CD4-positive, alpha-beta memory T cell (primary cell): ENCODE measurements around the gene FKBP5. TPM values are rescaled to one million over a fixed set of nuclear protein-coding genes. Genes with fewer than 3 reads are reported as not detected.
"Not testable (repeated sequence)": the region's sequence is repeated elsewhere in the genome, so short reads cannot be mapped to it uniquely, and the experiment has no call there.

Source experiments
- CTCF ChIA-PET: fragments of 350-600 bp; sonication (Branson Sonifier 250); formaldehyde crosslinking; loops from one replicate; lab custom pipeline; 2021; ENCODE audit warnings: inconsistent platforms; ENCODE audit not compliant: partially characterized antibody; lab: Charles Lee
- POLR2A ChIA-PET: fragments of 350-600 bp; sonication (Branson Sonifier 250); formaldehyde crosslinking; loops from one replicate; lab custom pipeline; 2021; ENCODE audit not compliant: partially characterized antibody; lab: Charles Lee
- DNase-seq, 5 donors: peaks; one replicate each; pipeline versions ENCODE4 v3.0.0 to v3.0.0-alpha.2; 2020 to 2022; ENCODE audit warnings: mixed read lengths in 1 of 5
- H3K27ac ChIP-seq: one replicate; pipeline ENCODE4 v1.7.0; 2013; ENCODE audit warnings: low read depth, low read length
- H3K27me3 ChIP-seq: 2 replicates; pipeline ENCODE4 v1.7.0; 2013; ENCODE audit warnings: mild to moderate bottlenecking, low read length, moderate library complexity; ENCODE audit not compliant: insufficient read depth
- H3K36me3 ChIP-seq: 2 replicates; pipeline ENCODE4 v1.7.0; 2013; ENCODE audit warnings: mild to moderate bottlenecking, low read length, moderate library complexity; ENCODE audit not compliant: insufficient read depth
- H3K4me1 ChIP-seq: 2 replicates; pipeline ENCODE4 v1.7.0; 2013; ENCODE audit warnings: mild to moderate bottlenecking, low read length, moderate library complexity; ENCODE audit not compliant: insufficient read depth
- H3K4me3 ChIP-seq, 2 donors: one replicate each; pipeline ENCODE4 v1.7.0; 2013; ENCODE audit warnings: low read length in 2 of 2, mild to moderate bottlenecking in 1 of 2
- H3K9me3 ChIP-seq, 2 donors: one replicate each; pipeline ENCODE4 v1.7.0; 2013; ENCODE audit warnings: low read length in 2 of 2, control low read depth in 1 of 2; ENCODE audit not compliant: control insufficient read depth in 1 of 2
- H3K27ac Mint-ChIP-seq, 7 donors: one replicate each; pipeline ENCODE4 v1.8.0; 2020 to 2021; ENCODE audit warnings: mixed read lengths in 7 of 7, mild to moderate bottlenecking in 6 of 7, inconsistent platforms in 3 of 7, moderate library complexity in 3 of 7
- H3K27me3 Mint-ChIP-seq, 2 donors: one replicate each; pipeline ENCODE4 v1.8.0; 2020 to 2021; ENCODE audit warnings: mixed read lengths in 2 of 2
- H3K36me3 Mint-ChIP-seq, 2 donors: one replicate each; pipeline ENCODE4 v1.8.0; 2020 to 2021; ENCODE audit warnings: mixed read lengths in 2 of 2, inconsistent platforms in 1 of 2, mild to moderate bottlenecking in 1 of 2
- H3K4me1 Mint-ChIP-seq, 4 donors: one replicate each; pipeline ENCODE4 v1.8.0; 2020 to 2021; ENCODE audit warnings: mixed read lengths in 4 of 4, mild to moderate bottlenecking in 1 of 4
- H3K4me3 Mint-ChIP-seq, 8 donors: one replicate each; pipeline ENCODE4 v1.8.0; 2020 to 2021; ENCODE audit warnings: mixed read lengths in 8 of 8, mild to moderate bottlenecking in 7 of 8, moderate library complexity in 6 of 8, inconsistent platforms in 3 of 8
- H3K9me3 Mint-ChIP-seq, 8 donors: one replicate each; pipeline ENCODE4 v1.8.0; 2020 to 2021; ENCODE audit warnings: mixed read lengths in 8 of 8, mild to moderate bottlenecking in 5 of 8, inconsistent platforms in 3 of 8, moderate library complexity in 1 of 8
- intact Hi-C: fragments of 100-400 bp; cut with micrococcal nuclease; formaldehyde crosslinking; loops from one replicate; pipeline ENCODE4 v1.15.1; 2023
- polyA plus RNA-seq, 2 donors: library from polyadenylated mRNA; unstranded; fragments of 300-500 nt; fragmentation: Illumina TruSeq; gene quantifications; one replicate each; pipeline ENCODE4 v1.2.3, GENCODE V29; 2021
- total RNA-seq, 2 experiments: library from RNA; stranded (reverse); gene quantifications; one replicate each; pipeline ENCODE4 v1.2.3, GENCODE V29; 2021

The FKBP5 gene
- total and polyA plus RNA-seq, 4 experiments from 2014 or later, result 72.9 to 233 (median 84.2) TPM

DNA sequence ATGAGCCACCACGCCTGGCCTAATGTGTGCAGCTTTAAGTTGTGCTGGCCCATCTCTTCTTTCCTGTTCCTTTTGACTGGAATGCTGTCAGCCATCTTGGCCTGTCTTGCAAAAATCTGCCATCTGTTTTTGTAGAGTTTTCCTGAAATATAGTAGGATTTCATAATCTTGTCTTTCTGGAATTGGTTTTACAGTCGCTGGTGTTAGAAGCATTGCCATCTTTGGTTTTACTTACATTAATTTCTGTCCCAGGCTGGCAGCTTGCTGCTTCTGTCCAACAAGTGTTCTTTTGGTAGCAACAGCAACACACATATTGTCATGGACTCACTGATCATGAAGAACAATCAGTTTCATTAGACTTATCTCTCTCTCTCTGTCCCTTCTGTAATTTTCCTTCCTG lies 146.9 kb downstream of the FKBP5 start:
- Mint-ChIP-seq H3K27me3 (peaks cover 0 to 1% of the 10 kb centered on the region in 2 donors), H3K9me3 (peaks cover 0 to 6% (median 0%) of the 10 kb centered on the region in 8 donors), H3K4me1 (no peaks in the 10 kb centered on the region), H3K36me3 (no peaks in the 10 kb centered on the region), H3K4me3 (no peak overlapping the region), H3K27ac (peak overlapping the region in 1 of 7 donors; percentile 80)
- no peak for DNase-seq
- Histone ChIP-seq H3K36me3 (no peaks in the 10 kb centered on the region), H3K27ac (no peak overlapping the region), H3K27me3 (no peaks in the 10 kb centered on the region), H3K9me3 (no peaks in the 10 kb centered on the region), H3K4me1 (no peaks in the 10 kb centered on the region), H3K4me3 (no peak overlapping the region)
- ChIA-PET CTCF (no interaction called here), POLR2A (interaction anchor here (0.7 kb wide), 1 partner anchor 121 kb away, joined by 4 read pairs; no protein-coding TSS in a partner anchor)
- intact Hi-C loops, result no loop called here

DNA sequence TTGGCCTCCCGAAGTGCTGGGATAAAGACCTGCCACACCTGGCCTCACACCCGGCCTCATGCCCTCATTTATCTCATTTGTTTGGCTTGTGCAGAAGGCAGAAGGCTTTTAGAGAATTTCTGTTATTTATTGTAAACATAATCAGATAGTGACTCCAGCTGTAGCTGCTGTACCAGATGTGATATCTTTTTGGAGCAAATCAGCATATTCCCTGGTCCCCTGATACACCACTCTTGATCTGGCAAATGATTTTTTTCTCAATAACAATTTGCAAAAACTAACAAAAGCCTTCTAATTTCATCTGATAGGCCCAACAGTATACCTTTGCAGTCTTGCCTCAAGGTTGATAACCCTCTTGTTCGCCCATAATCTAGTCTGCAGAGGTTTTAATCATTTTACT lies 149.5 kb downstream of the FKBP5 start:
- POLR2A ChIA-PET, result no interaction called here
- H3K4me3 ChIP-seq, result no peak overlapping the region
- peaks cover 0 to 6% (median 0%) of the 10 kb centered on the region in 8 donors for H3K9me3 Mint-ChIP-seq

DNA sequence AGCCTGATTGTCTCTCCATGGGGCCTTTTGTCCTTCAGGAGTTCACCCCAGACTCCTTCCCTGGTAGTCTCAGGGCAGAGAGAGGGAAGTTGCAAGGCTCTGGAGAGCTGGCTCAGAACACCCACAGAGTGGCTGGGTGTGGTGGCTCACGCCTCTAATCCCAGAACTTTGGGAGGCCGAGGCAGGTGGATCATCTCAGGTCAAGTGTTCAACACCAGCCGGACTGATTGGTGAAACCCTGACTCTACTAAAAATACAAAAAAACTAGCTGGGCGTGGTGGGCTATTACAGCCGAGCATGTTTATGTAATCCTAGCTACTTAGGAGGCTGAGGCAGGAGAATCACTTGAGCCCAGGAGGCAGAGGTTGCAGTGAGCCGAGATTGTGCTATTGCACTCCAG lies 152.9 kb downstream of the FKBP5 start:
- H3K27me3 Mint-ChIP-seq, H3K9me3 ChIP-seq, POLR2A ChIA-PET, H3K4me3 ChIP-seq, H3K9me3 Mint-ChIP-seq, DNase-seq, H3K36me3 ChIP-seq, H3K27me3 ChIP-seq, H3K4me3 Mint-ChIP-seq, H3K4me1 ChIP-seq, H3K27ac Mint-ChIP-seq, intact Hi-C loops, H3K36me3 Mint-ChIP-seq, H3K27ac ChIP-seq, H3K4me1 Mint-ChIP-seq: not testable (repeated sequence)
- CTCF ChIA-PET, result interaction anchor here (1.6 kb wide), 1 partner anchor 13 kb away, joined by 7 read pairs; no protein-coding TSS in a partner anchor

More for the DNA sequence above, 149.5 kb downstream of the FKBP5 start:
- no peaks in the 10 kb centered on the region for H3K27me3 ChIP-seq
- Mint-ChIP-seq H3K27ac (no peak overlapping the region), H3K4me3 (no peak overlapping the region), H3K27me3 (peaks cover 3 to 7% of the 10 kb centered on the region in 2 donors), H3K4me1 (peaks cover 1 to 6% (median 4%) of the 10 kb centered on the region in 4 donors), H3K36me3 (no peaks in the 10 kb centered on the region)
- no peak for DNase-seq
- intact Hi-C loops, result no loop called here
- H3K36me3 ChIP-seq, result no peaks in the 10 kb centered on the region
- H3K9me3 ChIP-seq, result no peaks in the 10 kb centered on the region
- H3K27ac ChIP-seq, result no peak overlapping the region
- H3K4me1 ChIP-seq, result no peaks in the 10 kb centered on the region
- CTCF ChIA-PET, result interaction anchor here (1.7 kb wide), 1 partner anchor 198 kb away, joined by 5 read pairs; the partner anchor contains the start of gene ARMC12

DNA sequence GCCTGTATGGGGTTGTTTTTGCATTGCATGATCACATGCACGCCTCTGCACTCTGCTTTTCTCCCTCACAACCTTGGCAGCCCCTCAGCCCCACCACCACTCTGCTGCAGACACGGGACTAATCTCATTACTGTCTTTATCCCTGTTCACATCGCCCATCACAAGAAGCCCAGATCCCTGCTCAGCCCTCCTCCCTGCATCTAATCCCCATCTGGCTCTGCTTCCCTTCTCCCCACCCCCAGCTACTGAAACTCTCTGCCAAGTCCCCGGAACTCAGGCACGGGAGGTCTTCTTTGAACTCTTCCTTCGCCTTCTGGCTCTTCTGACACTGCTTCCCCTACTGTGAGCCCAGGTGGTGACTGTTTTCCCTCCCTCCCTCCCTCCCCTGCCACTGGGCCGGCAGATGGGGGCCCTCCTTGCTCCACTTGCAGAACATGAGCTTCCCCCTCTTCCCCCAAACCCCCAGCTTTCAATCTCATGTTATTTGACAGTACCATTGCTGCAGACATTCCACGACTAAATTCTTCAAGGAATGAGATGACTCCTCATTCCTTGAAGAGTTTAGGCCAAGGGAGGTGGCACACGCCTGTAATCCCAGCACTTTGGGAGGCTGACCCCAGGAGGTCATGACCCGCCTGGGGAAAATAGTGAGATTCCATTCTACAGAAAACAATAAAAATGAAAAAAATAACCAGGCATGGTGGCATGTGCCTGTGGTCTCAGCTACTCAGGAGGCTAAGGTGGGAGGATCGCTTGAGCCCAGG lies 154.1 kb downstream of the FKBP5 start:
- no peak overlapping the region for H3K4me3 Mint-ChIP-seq
- H3K9me3 ChIP-seq, result no peaks in the 10 kb centered on the region
- no peak for DNase-seq
- H3K36me3 ChIP-seq, result no peaks in the 10 kb centered on the region
- H3K27me3 Mint-ChIP-seq, result peaks cover 6 to 9% of the 10 kb centered on the region in 2 donors
- H3K36me3 Mint-ChIP-seq, result no peaks in the 10 kb centered on the region
- CTCF ChIA-PET, result no interaction called here
- H3K9me3 Mint-ChIP-seq, result no peaks in the 10 kb centered on the region
- H3K4me3 ChIP-seq, result no peak overlapping the region
- H3K27me3 ChIP-seq, result no peaks in the 10 kb centered on the region
- peaks cover 1 to 8% (median 6%) of the 10 kb centered on the region in 4 donors for H3K4me1 Mint-ChIP-seq
- H3K4me1 ChIP-seq, result no peaks in the 10 kb centered on the region
- intact Hi-C loops, result no loop called here
- no peak overlapping the region for H3K27ac ChIP-seq
- POLR2A ChIA-PET, result no interaction called here
- H3K27ac Mint-ChIP-seq, result no peak overlapping the region

DNA sequence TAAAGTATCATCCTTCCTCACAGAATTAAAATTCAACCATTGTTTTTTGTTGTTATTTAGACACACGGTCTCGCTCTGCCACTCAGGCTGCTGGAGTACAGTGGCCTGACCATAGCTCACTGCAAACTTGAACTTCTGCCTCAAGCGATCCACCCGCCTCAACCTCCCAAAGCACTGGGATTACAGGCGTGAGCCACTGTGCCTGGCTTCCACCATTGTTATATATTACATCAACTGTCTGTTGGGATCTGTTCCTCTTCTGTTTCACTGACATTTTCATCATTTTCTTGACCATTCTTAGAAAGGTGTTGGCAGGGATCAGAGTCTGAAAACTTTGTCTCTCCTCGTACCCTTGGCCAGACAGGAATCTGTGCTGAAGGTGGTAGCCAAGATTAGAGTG lies 154.7 kb downstream of the FKBP5 start:
- Histone ChIP-seq H3K36me3 (no peaks in the 10 kb centered on the region), H3K4me1 (no peaks in the 10 kb centered on the region), H3K9me3 (no peaks in the 10 kb centered on the region), H3K27me3 (no peaks in the 10 kb centered on the region), H3K4me3 (no peak overlapping the region), H3K27ac (no peak overlapping the region)
- POLR2A ChIA-PET, result no interaction called here
- Mint-ChIP-seq H3K4me3 (no peak overlapping the region), H3K4me1 (peaks cover 1 to 8% (median 6%) of the 10 kb centered on the region in 4 donors), H3K36me3 (no peaks in the 10 kb centered on the region), H3K27me3 (peaks cover 6 to 9% of the 10 kb centered on the region in 2 donors), H3K9me3 (no peaks in the 10 kb centered on the region), H3K27ac (peak overlapping the region in 1 of 7 donors; percentile 14)
- DNase-seq, result no peak
- intact Hi-C loops, result no loop called here
- CTCF ChIA-PET, result interaction anchor here (2.1 kb wide), 1 partner anchor 11 kb away, joined by 11 read pairs; no protein-coding TSS in a partner anchor

DNA sequence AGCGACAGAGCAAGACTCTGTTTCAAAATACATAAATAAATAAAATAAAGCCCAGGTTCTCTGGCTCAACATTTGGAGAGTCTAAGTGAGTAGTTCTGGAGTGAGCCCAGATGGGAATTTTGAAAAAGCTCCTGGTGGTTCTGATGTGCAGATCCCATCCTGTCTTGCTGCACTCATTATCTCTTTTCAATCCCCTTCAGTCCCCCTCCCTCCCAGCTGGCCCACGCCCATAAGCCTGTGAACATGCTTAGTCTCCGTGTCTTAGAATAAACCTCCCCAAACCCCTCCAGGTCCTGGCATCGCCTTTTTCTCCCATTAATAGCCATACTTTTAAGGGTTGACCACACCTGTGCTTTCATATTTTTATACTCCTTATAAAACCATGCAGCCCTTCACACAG lies 156.6 kb downstream of the FKBP5 start:
- DNase-seq, result no peak
- Histone ChIP-seq H3K36me3 (no peaks in the 10 kb centered on the region), H3K4me1 (no peaks in the 10 kb centered on the region), H3K27me3 (no peaks in the 10 kb centered on the region), H3K4me3 (no peak overlapping the region), H3K9me3 (no peaks in the 10 kb centered on the region), H3K27ac (no peak overlapping the region)
- intact Hi-C loops, result no loop called here
- H3K4me3 Mint-ChIP-seq, result no peak overlapping the region
- H3K9me3 Mint-ChIP-seq, result no peaks in the 10 kb centered on the region
- H3K27me3 Mint-ChIP-seq, result peaks cover 6 to 8% of the 10 kb centered on the region in 2 donors
- ChIA-PET POLR2A (interaction anchor here (1.3 kb wide), 1 partner anchor 9 kb away, joined by 3 read pairs; no protein-coding TSS in a partner anchor), CTCF (interaction anchor here (1.0 to 2.1 kb wide), 5 partner anchors 9 to 205 kb away, joined by 3 to 11 read pairs (median 6); partner anchors contain the start of gene ARMC12)
- H3K27ac Mint-ChIP-seq, result no peak overlapping the region
- H3K36me3 Mint-ChIP-seq, result no peaks in the 10 kb centered on the region
- peaks cover 1 to 18% (median 8%) of the 10 kb centered on the region in 4 donors for H3K4me1 Mint-ChIP-seq

DNA sequence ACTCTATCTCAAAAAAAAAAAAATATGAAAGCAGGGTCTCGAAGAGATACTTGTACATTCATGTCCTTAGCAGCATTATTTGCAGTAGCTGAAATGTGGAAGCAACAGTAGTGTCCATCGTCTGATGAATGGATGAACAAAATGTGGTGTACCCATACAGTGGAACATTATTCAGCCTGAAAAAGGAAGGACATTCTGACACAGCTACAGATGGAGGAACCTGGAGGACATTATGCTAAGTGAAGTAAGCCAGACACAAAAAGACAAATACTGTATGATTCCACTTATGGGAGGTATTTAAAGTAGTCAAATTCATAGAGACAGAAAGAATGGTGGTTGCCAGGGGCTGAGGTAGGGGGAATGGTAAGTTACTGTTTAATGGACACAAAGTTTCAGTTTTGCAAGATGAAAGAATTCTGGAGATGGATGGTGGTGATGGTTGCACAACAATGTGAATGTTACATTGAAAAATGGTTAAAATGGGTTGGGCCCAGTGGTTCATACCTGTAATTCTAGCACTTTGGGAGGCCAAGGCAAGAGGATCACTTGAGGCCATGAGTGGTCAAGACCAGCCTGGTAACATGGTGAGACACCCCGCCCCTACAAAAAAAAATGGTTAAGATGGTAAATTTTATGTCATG lies 164.2 kb downstream of the FKBP5 start:
- H3K4me3 ChIP-seq, result no peak overlapping the region
- H3K36me3 Mint-ChIP-seq, result no peaks in the 10 kb centered on the region
- no peaks in the 10 kb centered on the region for H3K9me3 ChIP-seq
- peaks cover 14 to 39% (median 24%) of the 10 kb centered on the region in 4 donors for H3K4me1 Mint-ChIP-seq
- intact Hi-C loops, result no loop called here
- POLR2A ChIA-PET, result interaction anchor here (0.7 to 3.3 kb wide), 5 partner anchors 28 to 212 kb away, joined by 3 to 15 read pairs (median 3); partner anchors contain the start of gene ARMC12
- CTCF ChIA-PET, result interaction anchor here (0.6 to 7.0 kb wide), 15 partner anchors 14 to 225 kb away, joined by 3 to 150 read pairs (median 6); partner anchors contain the start of gene ARMC12
- H3K4me3 Mint-ChIP-seq, result no peak overlapping the region
- H3K27me3 Mint-ChIP-seq, result no peaks in the 10 kb centered on the region
- H3K9me3 Mint-ChIP-seq, result no peaks in the 10 kb centered on the region
- no peaks in the 10 kb centered on the region for H3K36me3 ChIP-seq
- H3K27ac ChIP-seq, result no peak overlapping the region
- no peaks in the 10 kb centered on the region for H3K27me3 ChIP-seq
- no peak for DNase-seq
- H3K4me1 ChIP-seq, result peaks cover 21% of the 10 kb centered on the region
- H3K27ac Mint-ChIP-seq, result peak overlapping the region in 5 of 7 donors; percentile 8 to 70 (median 43)
